ENCODE results near the gene ASXL1. TPM values are rescaled to one million over a fixed set of nuclear protein-coding genes. Genes with fewer than 3 reads are reported as not detected.
"Not testable (repeated sequence)": the region's sequence is repeated elsewhere in the genome, so short reads cannot be mapped to it uniquely, and the experiment has no call there.

The ASXL1 gene
- total RNA-seq, 2 donors from 2014 or later = 38.8 to 40.4 TPM

DNA sequence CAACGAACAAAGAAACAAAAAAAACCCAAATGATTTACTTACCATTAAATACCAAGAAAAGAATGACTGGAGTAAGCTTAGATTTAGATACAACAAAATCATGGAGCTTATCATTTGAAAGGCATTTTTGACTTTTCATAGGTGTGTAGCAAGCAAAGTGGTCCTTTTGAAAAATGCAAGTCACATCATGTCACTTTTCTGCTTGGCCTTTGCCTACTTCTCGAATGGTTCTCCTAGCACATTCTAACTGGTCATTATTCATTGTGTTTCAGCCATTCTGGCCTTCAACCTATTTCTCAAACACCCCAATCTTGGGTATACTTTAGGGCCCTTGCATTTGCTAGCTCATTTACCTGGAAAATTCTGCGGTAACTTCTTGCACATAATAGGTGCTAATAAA, 22.6 kb downstream of the ASXL1 start:
- H3K27me3 ChIP-seq = no peaks in the 10 kb centered on the region
- no peaks in the 10 kb centered on the region for H3K36me3 ChIP-seq
- no peaks in the 10 kb centered on the region for H3K9me3 ChIP-seq
- intact Hi-C loops (cut with DNase I) = no loop called here
- no peak overlapping the region for H3K4me3 ChIP-seq
- no peak for DNase-seq
- H3K27ac ChIP-seq = no peak overlapping the region
- no peak for TF ChIP-seq CTCF (IDR thresholded peaks at IDR 0.05)
- H3K9ac ChIP-seq (ENCODE audit: low read depth in 2 of 2, low read length in 2 of 2) = no peak overlapping the region
- no peaks in the 10 kb centered on the region for H3K4me1 ChIP-seq

GRCh38 chr20:32382102-32382950, 24.2 kb downstream of the ASXL1 start:
- peak; percentile 38 for DNase-seq
- H3K9ac ChIP-seq (ENCODE audit: low read depth in 2 of 2, low read length in 2 of 2) = no peak overlapping the region
- no peaks in the 10 kb centered on the region for H3K9me3 ChIP-seq
- intact Hi-C loops (cut with DNase I) = no loop called here
- H3K4me3 ChIP-seq = no peak overlapping the region
- H3K27ac ChIP-seq = no peak overlapping the region
- TF ChIP-seq CTCF (IDR thresholded peaks at IDR 0.05) = no peak
- no peaks in the 10 kb centered on the region for H3K4me1 ChIP-seq
- H3K36me3 ChIP-seq = no peaks in the 10 kb centered on the region
- H3K27me3 ChIP-seq = no peaks in the 10 kb centered on the region

DNA sequence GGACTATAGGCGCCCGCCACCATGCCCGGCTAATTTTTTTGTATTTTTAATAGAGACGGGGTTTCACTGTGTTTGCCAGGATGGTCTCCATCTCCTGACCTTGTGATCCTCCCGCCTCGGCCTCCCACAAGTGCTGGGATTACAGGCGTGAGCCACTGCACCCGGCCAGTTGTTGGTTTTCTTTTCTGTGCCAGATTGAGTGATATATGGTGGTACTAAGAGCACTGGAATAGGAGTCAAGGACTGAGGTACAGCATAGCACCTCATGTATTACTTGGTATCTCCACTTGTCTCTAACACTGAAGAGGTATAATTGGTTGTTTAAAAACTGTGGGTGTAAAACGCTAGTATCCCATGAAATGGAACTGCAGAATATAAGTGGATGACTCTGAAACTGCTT, 25.3 kb downstream of the ASXL1 start:
- H3K4me1 ChIP-seq; DNase-seq; H3K9me3 ChIP-seq; H3K4me3 ChIP-seq; H3K27me3 ChIP-seq; H3K36me3 ChIP-seq; H3K27ac ChIP-seq; intact Hi-C loops (cut with DNase I); H3K9ac ChIP-seq (ENCODE audit: low read depth in 2 of 2, low read length in 2 of 2): not testable (repeated sequence)

DNA sequence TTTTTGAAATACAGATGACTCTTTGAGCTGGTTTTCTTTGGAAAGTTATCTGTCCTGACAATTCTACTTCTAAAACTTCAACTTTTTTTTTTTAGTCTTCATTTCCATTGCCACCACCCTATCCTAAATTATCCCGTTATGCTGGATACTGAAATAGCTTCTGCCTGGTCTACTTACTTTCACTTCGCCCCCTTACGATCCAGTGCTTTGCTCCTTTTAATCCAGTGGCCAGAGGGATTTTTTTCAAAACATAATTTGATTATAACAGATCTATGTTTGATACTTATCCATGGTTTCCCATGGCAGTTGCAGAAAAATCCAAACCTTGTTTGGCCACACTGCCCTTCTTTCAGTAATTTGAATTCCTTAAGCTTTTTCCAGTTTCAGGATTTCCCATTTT, 27.4 kb downstream of the ASXL1 start:
- H3K27ac ChIP-seq = no peak overlapping the region

DNA sequence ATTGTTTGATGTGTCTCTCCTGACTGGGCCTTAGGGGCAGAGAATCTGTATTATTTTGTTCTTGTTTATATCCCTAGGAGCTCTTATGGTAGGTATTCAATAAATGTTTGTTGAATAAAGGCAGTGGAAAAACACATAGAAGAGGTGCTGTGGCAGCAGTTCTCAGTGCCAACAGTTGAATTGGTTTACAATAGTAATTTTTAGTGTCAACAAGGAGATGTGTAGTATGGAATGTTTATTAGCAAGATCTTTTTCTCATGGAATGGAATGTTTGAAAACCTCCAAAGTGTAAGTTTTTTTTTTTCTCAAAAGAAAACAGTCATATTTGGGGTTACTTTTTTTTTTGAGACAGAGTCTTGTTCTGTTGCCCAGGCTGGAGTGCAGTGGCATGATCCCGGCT, 28.0 kb downstream of the ASXL1 start:
- no peak overlapping the region for H3K27ac ChIP-seq
- H3K36me3 ChIP-seq = no peaks in the 10 kb centered on the region
- no peaks in the 10 kb centered on the region for H3K4me1 ChIP-seq
- no peak for DNase-seq
- H3K9me3 ChIP-seq = no peaks in the 10 kb centered on the region
- intact Hi-C loops (cut with DNase I) = no loop called here
- H3K4me3 ChIP-seq = no peak overlapping the region
- no peaks in the 10 kb centered on the region for H3K27me3 ChIP-seq
- H3K9ac ChIP-seq (ENCODE audit: low read depth in 2 of 2, low read length in 2 of 2) = no peak overlapping the region
- TF ChIP-seq CTCF (IDR thresholded peaks at IDR 0.05) = no peak

More for the DNA sequence above, 27.4 kb downstream of the ASXL1 start:
- TF ChIP-seq CTCF (IDR thresholded peaks at IDR 0.05) = no peak
- H3K36me3 ChIP-seq = no peaks in the 10 kb centered on the region
- H3K27me3 ChIP-seq = no peaks in the 10 kb centered on the region
- no peaks in the 10 kb centered on the region for H3K9me3 ChIP-seq
- H3K4me3 ChIP-seq = no peak overlapping the region
- intact Hi-C loops (cut with DNase I) = no loop called here
- no peak for DNase-seq
- H3K9ac ChIP-seq (ENCODE audit: low read depth in 2 of 2, low read length in 2 of 2) = no peak overlapping the region
- no peaks in the 10 kb centered on the region for H3K4me1 ChIP-seq

- Histone ChIP-seq H3K9me3 (no peaks in the 10 kb centered on the region), H3K9ac (ENCODE audit: low read depth in 2 of 2, low read length in 2 of 2) (no peak overlapping the region), H3K27me3 (no peaks in the 10 kb centered on the region), H3K4me1 (no peaks in the 10 kb centered on the region), H3K36me3 (no peaks in the 10 kb centered on the region), H3K27ac (no peak overlapping the region), H3K4me3 (no peak overlapping the region)
- TF ChIP-seq CTCF (IDR thresholded peaks at IDR 0.05) = no peak
- intact Hi-C loops (cut with DNase I) = no loop called here
- DNase-seq = no peak
Measured at GRCh38 chr20:32387252-32387651, 29.1 kb downstream of the ASXL1 start.

Measured in colonic mucosa (tissue), 4 donors.